GM12873 (cell line): ENCODE data around the gene REEP6.

ENCODE experiments used
- CTCF ChIP-seq: IDR thresholded peaks from 2 replicates; pipeline ENCODE4 v1.5.1; 2012; ENCODE audit warnings: low read depth, mild to moderate bottlenecking, moderate library complexity, low read length, control low read depth; ENCODE audit not compliant: insufficient read depth; ENCODE audit errors: missing control alignments

REEP6 gene

GRCh38 chr19:1497578-1498235, 6.7 kb downstream of the REEP6 start:
- TF ChIP-seq CTCF, result no peak

DNA sequence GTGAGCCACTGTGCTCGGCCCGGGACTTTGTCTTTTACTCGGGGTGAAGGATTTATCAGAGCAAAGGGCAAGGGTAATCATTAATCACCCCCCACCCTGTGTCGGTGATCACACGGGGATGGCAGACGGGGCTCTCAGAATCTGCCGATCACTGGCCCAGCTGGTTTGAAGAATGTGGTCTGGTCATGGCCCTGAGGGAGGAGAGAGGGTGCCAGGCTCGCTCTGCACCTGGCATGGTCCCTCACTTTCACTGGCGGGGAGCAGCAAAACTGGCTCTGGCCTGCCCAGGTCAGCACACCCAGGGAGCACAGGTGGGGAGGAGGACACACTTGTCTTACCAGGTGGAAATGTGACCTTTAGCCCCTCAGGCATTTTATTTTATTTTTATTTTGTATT, 10.2 kb downstream of the REEP6 start:
- TF ChIP-seq CTCF, result no peak

DNA sequence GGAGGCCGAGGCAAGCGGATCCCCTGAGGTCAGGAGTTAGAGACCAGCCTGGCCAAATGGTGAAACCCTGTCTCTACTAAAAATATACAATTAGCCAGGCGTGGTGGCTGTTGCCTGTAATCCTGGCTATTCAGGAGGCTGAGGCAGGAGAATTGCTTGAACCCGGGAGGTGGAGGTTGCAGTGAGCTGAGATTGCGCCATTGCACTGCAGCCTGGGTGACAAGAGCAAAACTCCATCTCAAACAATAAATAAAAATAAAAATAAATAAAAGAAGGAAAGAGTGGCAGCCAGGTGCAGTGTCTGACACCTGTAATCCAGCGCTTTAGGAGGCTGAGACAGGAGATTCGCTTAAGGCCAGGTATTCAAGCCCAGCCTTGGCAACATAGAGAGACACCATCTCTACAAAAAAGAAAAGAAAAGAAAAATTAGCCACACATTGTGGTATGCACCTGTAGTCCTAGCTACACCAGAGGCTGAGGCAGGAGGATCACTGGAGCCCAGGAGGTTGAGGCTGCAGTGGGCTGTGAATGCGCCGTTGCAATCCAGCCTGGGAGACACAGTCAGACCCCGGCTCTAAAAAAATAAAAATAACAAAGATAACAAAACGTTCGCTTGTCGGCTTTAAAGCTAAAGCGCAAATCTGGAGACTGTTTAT, 11.6 kb downstream of the REEP6 start:
- no peak for TF ChIP-seq CTCF

DNA sequence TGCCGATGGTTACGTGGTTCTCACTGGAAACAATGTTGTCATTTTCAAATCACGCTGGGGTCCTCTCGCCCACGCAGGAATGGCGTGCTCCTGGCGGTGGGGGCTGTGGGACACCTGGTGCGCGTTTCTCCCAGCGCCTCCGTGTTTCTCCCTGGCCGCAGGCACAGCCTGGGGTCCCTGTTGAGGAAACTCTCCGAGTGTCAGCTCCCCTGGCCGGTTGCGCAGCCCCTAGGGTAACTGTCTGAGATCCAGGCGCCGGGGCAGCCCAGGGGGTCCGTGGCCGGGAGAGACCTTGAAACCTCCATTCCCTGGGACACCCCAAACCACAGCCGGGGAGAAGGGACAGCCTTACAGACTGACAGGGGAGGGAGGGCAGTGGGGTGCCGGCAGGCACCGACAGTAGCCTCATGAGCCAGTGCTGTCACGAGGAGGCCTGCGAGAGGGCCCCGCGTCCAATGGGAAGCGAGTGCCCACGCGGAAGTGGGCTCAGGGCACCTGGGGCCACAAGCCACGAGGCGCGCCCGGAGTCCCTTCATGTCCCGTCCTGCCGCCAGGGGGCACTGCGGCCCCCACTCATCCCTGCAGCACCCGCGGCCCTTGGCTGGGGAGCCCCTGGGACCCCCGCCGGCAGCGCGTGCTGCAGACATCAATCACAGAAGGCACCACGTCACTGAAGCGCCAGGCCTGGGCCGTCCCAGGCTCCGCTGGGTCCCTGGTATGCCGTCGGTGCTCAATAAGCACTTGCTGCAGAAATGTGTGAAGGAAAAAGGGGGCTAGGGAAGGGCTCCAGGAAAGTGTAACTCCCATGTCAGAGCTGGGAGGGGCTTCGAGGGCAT, 12.3 kb downstream of the REEP6 start:
- TF ChIP-seq CTCF, result peak; percentile 86

DNA sequence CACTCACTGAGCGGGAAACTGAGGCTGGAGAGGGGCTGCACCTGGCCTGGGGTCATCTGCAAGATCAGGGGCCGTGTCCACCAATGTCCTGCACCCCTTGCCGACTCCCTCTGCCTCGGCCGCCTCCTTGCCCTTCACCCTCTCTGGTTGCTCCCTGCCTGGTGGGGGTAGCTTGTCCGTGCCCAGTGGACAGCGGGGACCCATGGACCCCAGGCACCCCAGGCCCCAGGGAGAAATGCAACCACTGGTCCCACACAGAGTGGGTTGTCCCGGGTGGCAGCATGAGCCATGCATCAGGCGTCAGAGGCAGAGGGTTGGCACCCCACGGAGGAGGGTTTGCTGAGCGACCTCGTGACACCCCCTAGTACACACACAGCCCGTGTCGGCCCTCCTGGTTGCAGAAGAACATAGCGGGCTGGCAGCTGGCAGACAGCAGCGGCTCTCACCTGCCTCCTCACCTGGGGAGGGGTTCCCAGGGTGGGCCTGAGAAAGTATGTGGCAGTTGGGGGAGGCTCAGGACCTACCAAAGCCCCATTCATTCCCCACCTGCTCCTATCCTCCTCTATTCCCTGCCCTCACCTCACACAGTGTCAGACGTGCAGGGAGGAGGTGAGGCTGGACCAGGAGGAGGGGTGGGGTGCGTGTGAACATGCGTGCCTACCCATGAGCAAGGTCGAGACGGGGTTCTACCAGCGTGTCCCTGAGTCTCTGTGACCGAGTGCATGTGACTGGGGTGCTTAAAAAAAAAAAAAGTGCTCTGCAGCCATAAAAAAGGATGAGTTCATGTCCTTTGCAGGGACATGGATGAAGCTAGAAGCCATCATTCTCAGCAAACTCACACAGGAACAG, 13.2 kb downstream of the REEP6 start:
- no peak for TF ChIP-seq CTCF

DNA sequence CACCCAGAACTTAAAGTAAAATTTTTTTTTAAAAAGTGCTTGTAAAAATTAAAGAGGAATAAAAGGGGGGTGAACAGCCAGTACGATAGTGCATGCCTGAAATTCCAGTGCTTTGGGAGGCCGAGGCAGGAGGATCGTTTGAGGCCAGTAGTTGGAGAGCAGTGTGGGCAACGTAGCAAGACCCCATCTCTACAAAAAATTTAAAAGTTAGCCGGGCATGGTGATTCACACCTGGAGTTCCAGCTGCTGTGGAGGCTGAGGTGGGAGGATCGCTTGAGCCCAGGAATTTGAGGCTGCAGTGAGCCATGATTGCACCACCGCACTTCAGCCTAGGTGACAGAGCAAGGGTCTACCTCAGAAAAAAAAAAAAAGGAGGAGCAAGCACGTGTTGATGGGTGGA, 14.0 kb downstream of the REEP6 start:
- TF ChIP-seq CTCF, result no peak
